OCI-LY1 (cell line): ENCODE data around the gene POLR2B.

Source experiments
- H2AFZ ChIP-seq: fragments of 200-600 bp; sonication (generic), shearing (Covaris generic); 2 replicates; pipeline ENCODE4 v1.6.0; 2014; ENCODE audit warnings: antibody characterized with exemption, mild to moderate bottlenecking, low read length
- H3F3A ChIP-seq: fragments of 200-600 bp; sonication (generic), shearing (Covaris generic); 2 replicates; pipeline ENCODE4 v1.6.0; 2014; ENCODE audit warnings: mild to moderate bottlenecking, antibody characterized with exemption, low read length, moderate library complexity; ENCODE audit not compliant: insufficient read depth
- H3K27ac ChIP-seq: fragments of 200-600 bp; sonication (generic); 2 replicates; pipeline ENCODE4 v1.5.1; 2014; ENCODE audit warnings: low read length, mixed run types, mild to moderate bottlenecking, low read depth; ENCODE audit not compliant: poor library complexity, severe bottlenecking
- H3K27me3 ChIP-seq: fragments of 200-600 bp; sonication (generic); 2 replicates; pipeline ENCODE4 v1.6.0; 2014; ENCODE audit warnings: antibody characterized with exemption, mild to moderate bottlenecking, low read length, moderate library complexity; ENCODE audit not compliant: insufficient read depth
- H3K36me3 ChIP-seq: fragments of 200-600 bp; sonication (generic); 2 replicates; pipeline ENCODE4 v1.6.1; 2014; ENCODE audit warnings: mild to moderate bottlenecking, antibody characterized with exemption, low read length, moderate library complexity, mixed read lengths; ENCODE audit not compliant: insufficient read depth
- H3K4me1 ChIP-seq: fragments of 200-600 bp; sonication (generic); 2 replicates; pipeline ENCODE4 v1.5.1; 2014; ENCODE audit warnings: mild to moderate bottlenecking, low read length, moderate library complexity; ENCODE audit not compliant: insufficient read depth, severe bottlenecking
- H3K4me2 ChIP-seq: fragments of 200-600 bp; sonication (generic), shearing (Covaris generic); 2 replicates; pipeline ENCODE4 v1.6.1; 2014; ENCODE audit warnings: low read length
- H3K4me3 ChIP-seq: fragments of 200-600 bp; sonication (generic); 2 replicates; pipeline ENCODE4 v1.5.1; 2014; ENCODE audit warnings: low read length, low read depth, mild to moderate bottlenecking, mixed read lengths; ENCODE audit not compliant: poor library complexity, severe bottlenecking
- H3K79me2 ChIP-seq: fragments of 200-600 bp; shearing (Covaris generic); 2 replicates; pipeline ENCODE4 v1.6.1; 2016; ENCODE audit warnings: mixed run types, low read length, mixed read lengths; ENCODE audit not compliant: insufficient read depth
- H3K9ac ChIP-seq: fragments of 200-600 bp; sonication (generic), shearing (Covaris generic); 2 replicates; pipeline ENCODE4 v1.6.1; 2014; ENCODE audit warnings: mild to moderate bottlenecking, low read length, mixed read lengths
- H3K9me2 ChIP-seq: fragments of 200-600 bp; sonication (generic), shearing (Covaris generic); 2 replicates; pipeline ENCODE4 v1.6.1; 2014; ENCODE audit warnings: low read depth, mild to moderate bottlenecking, low read length, mixed read lengths
- H3K9me3 ChIP-seq: fragments of 200-600 bp; shearing (Covaris generic); 2 replicates; pipeline ENCODE4 v1.6.1; 2014; ENCODE audit warnings: low read length, mixed read lengths
- H4K20me1 ChIP-seq: fragments of 200-600 bp; sonication (generic), shearing (Covaris generic); 2 replicates; pipeline ENCODE4 v1.6.0; 2016; ENCODE audit warnings: mild to moderate bottlenecking, low read length; ENCODE audit not compliant: insufficient read depth
- CTCF ChIP-seq: fragments of 200-600 bp; sonication (generic), shearing (Covaris generic); IDR thresholded peaks from 2 replicates; pipeline ENCODE4 v1.5.1; 2017; ENCODE audit warnings: mild to moderate bottlenecking, antibody characterized with exemption, low read length, moderate library complexity, mixed read lengths
- EZH2 ChIP-seq: fragments of 200-600 bp; sonication (generic), shearing (Covaris generic); IDR thresholded peaks from 2 replicates; pipeline ENCODE4 v1.8.0; 2017; ENCODE audit warnings: borderline replicate concordance, mixed run types, mild to moderate bottlenecking, antibody characterized with exemption, low read length, moderate library complexity, mixed read lengths

Gene POLR2B

GRCh38 chr4:57051095-57051494 is 72.4 kb downstream of the POLR2B start:
- Histone ChIP-seq H3K9ac (no peak overlapping the region), H2AFZ (no peak overlapping the region)

GRCh38 chr4:57051524-57051923 is 72.8 kb downstream of the POLR2B start:
- no peak overlapping the region for H2AFZ ChIP-seq
- H3F3A ChIP-seq, result no peaks in the 10 kb centered on the region
- H3K9me2 ChIP-seq, result no peaks in the 10 kb centered on the region
- no peak overlapping the region for H3K27ac ChIP-seq
- peaks cover 4% of the 10 kb centered on the region; the same call in 1 of the 2 replicates for H3K27me3 ChIP-seq
- no peak overlapping the region for H3K9ac ChIP-seq
- TF ChIP-seq CTCF (no peak), EZH2 (no peak)
- no peaks in the 10 kb centered on the region for H3K4me1 ChIP-seq
- no peak overlapping the region for H3K4me3 ChIP-seq
- H4K20me1 ChIP-seq, result no peaks in the 10 kb centered on the region
- no peaks in the 10 kb centered on the region for H3K9me3 ChIP-seq
- H3K4me2 ChIP-seq, result no peak overlapping the region
- no peaks in the 10 kb centered on the region for H3K36me3 ChIP-seq
- H3K79me2 ChIP-seq, result no peaks in the 10 kb centered on the region

More at GRCh38 chr4:57051095-57051494, 72.4 kb downstream of the POLR2B start:
- Histone ChIP-seq H3K36me3 (no peaks in the 10 kb centered on the region), H3K9me2 (no peaks in the 10 kb centered on the region), H3K9me3 (no peaks in the 10 kb centered on the region), H3F3A (no peaks in the 10 kb centered on the region), H3K4me2 (no peak overlapping the region), H3K79me2 (no peaks in the 10 kb centered on the region), H3K4me3 (no peak overlapping the region), H3K27ac (no peak overlapping the region), H3K4me1 (no peaks in the 10 kb centered on the region), H4K20me1 (no peaks in the 10 kb centered on the region), H3K27me3 (peaks cover 4% of the 10 kb centered on the region; the same call in 1 of the 2 replicates)
- TF ChIP-seq EZH2 (no peak), CTCF (no peak)

- Histone ChIP-seq H3K36me3 (no peaks in the 10 kb centered on the region), H3K4me1 (no peaks in the 10 kb centered on the region), H3K9me2 (no peaks in the 10 kb centered on the region), H3K27me3 (peaks cover 4% of the 10 kb centered on the region; the same call in 1 of the 2 replicates), H3K27ac (no peak overlapping the region), H2AFZ (no peak overlapping the region), H4K20me1 (no peaks in the 10 kb centered on the region), H3K9ac (no peak overlapping the region), H3K79me2 (no peaks in the 10 kb centered on the region), H3F3A (no peaks in the 10 kb centered on the region), H3K4me2 (no peak overlapping the region), H3K9me3 (no peaks in the 10 kb centered on the region), H3K4me3 (no peak overlapping the region)
- no peak for TF ChIP-seq EZH2
- no peak for TF ChIP-seq CTCF
Observed at GRCh38 chr4:57053508-57053907, 74.8 kb downstream of the POLR2B start.
